Mesenchymal stem cell (in vitro differentiated cells and primary cell): ENCODE measurements around the gene OR10W1. TPM values are rescaled to one million over a fixed set of nuclear protein-coding genes. Genes with fewer than 3 reads are reported as not detected.

ENCODE experiments used
- DNase-seq: peaks from one replicate; pipeline ENCODE4 v3.0.0-alpha.2; 2013
- H2AFZ ChIP-seq: one replicate; pipeline ENCODE4 v1.6.1; 2013; ENCODE audit warnings: low read depth, mild to moderate bottlenecking, control low read depth, inconsistent platforms, low read length, moderate library complexity
- H2AK5ac ChIP-seq: 2 replicates; pipeline ENCODE4 v1.6.1; 2013; ENCODE audit warnings: low read length, moderate library complexity, mild to moderate bottlenecking, inconsistent platforms; ENCODE audit not compliant: severe bottlenecking
- H2BK120ac ChIP-seq: one replicate; pipeline ENCODE4 v1.6.1; 2013; ENCODE audit warnings: low read depth, mild to moderate bottlenecking, inconsistent platforms, low read length, moderate library complexity
- H2BK12ac ChIP-seq, 2 experiments: one replicate each; pipeline ENCODE4 v1.6.1; 2013; ENCODE audit warnings: inconsistent platforms in 2 of 2, low read length in 2 of 2, mild to moderate bottlenecking in 2 of 2, moderate library complexity in 2 of 2, control low read depth in 1 of 2
- H2BK15ac ChIP-seq: one replicate; pipeline ENCODE4 v1.6.1; 2013; ENCODE audit warnings: mild to moderate bottlenecking, low read depth, inconsistent platforms; ENCODE audit not compliant: poor library complexity, severe bottlenecking
- H2BK5ac ChIP-seq: 2 replicates; pipeline ENCODE4 v1.6.1; 2013; ENCODE audit warnings: low read depth, mild to moderate bottlenecking, low read length, control low read depth, inconsistent platforms; ENCODE audit not compliant: poor library complexity, severe bottlenecking
- H3K14ac ChIP-seq, 2 experiments: one replicate each; pipeline ENCODE4 v1.6.1; 2013; ENCODE audit warnings: inconsistent platforms in 2 of 2, low read length in 2 of 2, control low read depth in 1 of 2, mild to moderate bottlenecking in 1 of 2, moderate library complexity in 1 of 2
- H3K18ac ChIP-seq, 2 experiments: one replicate each; pipeline ENCODE4 v1.6.1; 2013; ENCODE audit warnings: inconsistent platforms in 2 of 2, low read length in 2 of 2, control low read depth in 1 of 2, low read depth in 1 of 2, mild to moderate bottlenecking in 1 of 2
- H3K23ac ChIP-seq, 2 experiments: one replicate each; pipeline ENCODE4 v1.6.1; 2013; ENCODE audit warnings: inconsistent platforms in 2 of 2, low read length in 2 of 2, mild to moderate bottlenecking in 2 of 2, moderate library complexity in 2 of 2, control low read depth in 1 of 2
- H3K27ac ChIP-seq: 2 replicates; pipeline ENCODE4 v1.5.1; 2013; ENCODE audit warnings: mild to moderate bottlenecking, moderate library complexity, low read length, control low read depth, inconsistent platforms; ENCODE audit not compliant: poor library complexity, severe bottlenecking
- H3K27me3 ChIP-seq, 2 experiments: 2 replicates each; pipeline versions ENCODE4 v1.6.1 to v1.7.0; 2013; ENCODE audit warnings: low read length in 2 of 2, mild to moderate bottlenecking in 2 of 2, moderate library complexity in 2 of 2, control low read depth in 1 of 2, inconsistent platforms in 1 of 2; ENCODE audit not compliant: control insufficient read depth in 1 of 2, insufficient read depth in 1 of 2
- H3K36me3 ChIP-seq, 2 experiments: 2 replicates each; pipeline versions ENCODE4 v1.6.1 to v1.7.0; 2013; ENCODE audit warnings: low read length in 2 of 2, control low read depth in 1 of 2, inconsistent platforms in 1 of 2, low read depth in 1 of 2, mild to moderate bottlenecking in 1 of 2; ENCODE audit not compliant: insufficient read depth in 2 of 2, control insufficient read depth in 1 of 2
- H3K4ac ChIP-seq, 2 experiments: one replicate each; pipeline ENCODE4 v1.6.1; 2013; ENCODE audit warnings: inconsistent platforms in 2 of 2, low read length in 2 of 2, mild to moderate bottlenecking in 2 of 2, moderate library complexity in 2 of 2, control low read depth in 1 of 2, low read depth in 1 of 2
- H3K4me1 ChIP-seq: 2 replicates; pipeline ENCODE4 v1.6.1; 2013; ENCODE audit warnings: low read depth, low read length, control low read depth; ENCODE audit not compliant: control insufficient read depth, insufficient read depth
- H3K4me2 ChIP-seq: 2 replicates; pipeline ENCODE4 v1.6.1; 2013; ENCODE audit warnings: low read length, mild to moderate bottlenecking, inconsistent platforms; ENCODE audit not compliant: poor library complexity, severe bottlenecking
- H3K4me3 ChIP-seq, 2 experiments: 2 replicates each; pipeline versions ENCODE4 v1.5.1 to v1.7.0; 2013; ENCODE audit warnings: low read length in 2 of 2, mild to moderate bottlenecking in 2 of 2, control low read depth in 1 of 2, low read depth in 1 of 2; ENCODE audit not compliant: insufficient read depth in 1 of 2
- H3K79me1 ChIP-seq: replicated peaks from 2 replicates; pipeline ENCODE4 v1.6.1; 2013; ENCODE audit warnings: mild to moderate bottlenecking, control low read depth, low read length, inconsistent platforms; ENCODE audit not compliant: poor library complexity, severe bottlenecking
- H3K9ac ChIP-seq: 2 replicates; pipeline ENCODE4 v1.7.0; 2013; ENCODE audit warnings: mild to moderate bottlenecking, low read length, moderate library complexity
- H3K9me3 ChIP-seq: 2 replicates; pipeline ENCODE4 v1.7.0; 2013; ENCODE audit warnings: mild to moderate bottlenecking, low read length; ENCODE audit not compliant: control insufficient read depth
- H4K8ac ChIP-seq: one replicate; pipeline ENCODE4 v1.6.1; 2013; ENCODE audit warnings: inconsistent platforms, mild to moderate bottlenecking, low read length, moderate library complexity
- H4K91ac ChIP-seq: one replicate; pipeline ENCODE4 v1.6.1; 2013; ENCODE audit warnings: mild to moderate bottlenecking, low read length, inconsistent platforms
- WGBS: methylation state at CpG from one replicate; pipeline ENCODE4 v1.1.7; 2013; ENCODE audit warnings: mixed read lengths; 5-methylcytosine and 5-hydroxymethylcytosine counted together
- polyA plus RNA-seq, 2 experiments: library from polyadenylated mRNA; stranded (reverse); fragments of 200-250 nt; gene quantifications; one replicate each; pipeline ENCODE4 v1.2.3, GENCODE V29; 2013

OR10W1 gene, protein sequence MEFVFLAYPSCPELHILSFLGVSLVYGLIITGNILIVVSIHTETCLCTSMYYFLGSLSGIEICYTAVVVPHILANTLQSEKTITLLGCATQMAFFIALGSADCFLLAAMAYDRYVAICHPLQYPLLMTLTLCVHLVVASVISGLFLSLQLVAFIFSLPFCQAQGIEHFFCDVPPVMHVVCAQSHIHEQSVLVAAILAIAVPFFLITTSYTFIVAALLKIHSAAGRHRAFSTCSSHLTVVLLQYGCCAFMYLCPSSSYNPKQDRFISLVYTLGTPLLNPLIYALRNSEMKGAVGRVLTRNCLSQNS
- not detected for polyA plus RNA-seq (2013, experiment 1 of 2)
- polyA plus RNA-seq (2013, experiment 2 of 2) = not detected

DNA sequence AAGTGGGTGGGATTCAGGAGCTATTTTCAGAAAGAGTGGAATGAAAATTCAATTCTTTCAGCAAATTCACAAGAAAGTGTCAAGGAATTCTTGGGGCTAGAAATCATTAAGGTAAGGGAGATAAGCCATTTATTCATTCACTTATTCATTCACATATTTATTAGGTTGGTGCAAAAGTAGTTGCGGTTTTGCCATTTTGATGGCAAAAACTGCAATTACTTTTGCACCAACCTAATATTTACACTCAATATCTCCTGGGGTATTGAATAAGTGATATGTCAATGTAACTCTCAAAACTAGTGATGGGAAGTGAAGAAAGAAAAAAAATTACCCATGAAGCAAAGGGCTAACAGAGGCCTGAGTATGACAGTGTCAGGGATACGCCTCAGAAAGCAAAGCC is at the start of gene OR10W1:
OR10W1 (minus strand) TSS at position 119 of the 400 bp plus-strand sequence. CDS start 402 bp downstream, outside the sequence.
- Histone ChIP-seq H3K27ac (no peak within 1 kb of the TSS), H4K91ac (peak within 1 kb of the TSS; percentile 37), H2BK15ac (no peak within 1 kb of the TSS), H3K4me2 (no peak within 1 kb of the TSS), H3K23ac (no peak within 1 kb of the TSS), H2BK12ac (no peak within 1 kb of the TSS), H3K4me3 (no peak within 1 kb of the TSS), H2BK120ac (no peak within 1 kb of the TSS), H3K14ac (no peak within 1 kb of the TSS), H3K36me3 (no peaks in the 10 kb centered on the region), H2AFZ (no peak within 1 kb of the TSS), H3K27me3 (no peaks in the 10 kb centered on the region), H2AK5ac (no peak within 1 kb of the TSS), H3K79me1 (no peaks in the 10 kb centered on the region), H3K4ac (no peak within 1 kb of the TSS), H3K18ac (no peak within 1 kb of the TSS), H3K9ac (no peak within 1 kb of the TSS), H3K4me1 (no peaks in the 10 kb centered on the region), H3K9me3 (peaks cover 4% of the 10 kb centered on the region), H2BK5ac (no peak within 1 kb of the TSS), H4K8ac (no peak within 1 kb of the TSS)
- no peak for DNase-seq
- WGBS = no CpG with 5 or more reads among the region's 2 CpGs

DNA sequence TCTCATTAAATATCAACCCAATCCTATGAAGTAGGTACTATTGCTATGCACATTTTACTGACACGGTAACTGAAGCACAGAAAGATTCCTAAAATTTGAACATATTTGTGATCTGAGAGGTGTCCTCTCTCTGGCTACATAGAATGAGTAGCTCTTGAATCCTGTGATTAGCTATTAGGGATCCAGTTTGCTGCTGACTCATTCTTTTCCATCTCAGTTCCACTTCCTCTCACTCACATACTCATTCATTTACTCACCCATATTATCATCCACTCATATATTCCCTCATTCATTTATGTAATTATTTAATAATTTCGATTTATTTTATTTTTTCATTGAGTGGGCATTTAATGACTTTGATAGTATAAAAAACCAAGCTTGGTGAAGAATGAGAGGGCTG is 48.1 kb upstream of the OR10W1 start:
- Histone ChIP-seq H3K27ac (no peak overlapping the region), H2AK5ac (no peak overlapping the region), H3K18ac (no peak overlapping the region), H3K9ac (no peak overlapping the region), H3K9me3 (no peaks in the 10 kb centered on the region), H3K79me1 (no peaks in the 10 kb centered on the region), H3K23ac (no peak overlapping the region), H2BK15ac (no peak overlapping the region), H3K27me3 (no peaks in the 10 kb centered on the region), H3K4me1 (no peaks in the 10 kb centered on the region), H2BK120ac (no peak overlapping the region), H3K4me3 (no peak overlapping the region), H4K8ac (no peak overlapping the region), H2AFZ (no peak overlapping the region), H2BK5ac (no peak overlapping the region), H4K91ac (no peak overlapping the region), H3K4ac (no peak overlapping the region), H2BK12ac (no peak overlapping the region), H3K4me2 (no peak overlapping the region), H3K36me3 (no peaks in the 10 kb centered on the region), H3K14ac (no peak overlapping the region)
- WGBS = 85% methylated on average over 1 of the region's 2 CpGs
- DNase-seq = peak; percentile 8

DNA sequence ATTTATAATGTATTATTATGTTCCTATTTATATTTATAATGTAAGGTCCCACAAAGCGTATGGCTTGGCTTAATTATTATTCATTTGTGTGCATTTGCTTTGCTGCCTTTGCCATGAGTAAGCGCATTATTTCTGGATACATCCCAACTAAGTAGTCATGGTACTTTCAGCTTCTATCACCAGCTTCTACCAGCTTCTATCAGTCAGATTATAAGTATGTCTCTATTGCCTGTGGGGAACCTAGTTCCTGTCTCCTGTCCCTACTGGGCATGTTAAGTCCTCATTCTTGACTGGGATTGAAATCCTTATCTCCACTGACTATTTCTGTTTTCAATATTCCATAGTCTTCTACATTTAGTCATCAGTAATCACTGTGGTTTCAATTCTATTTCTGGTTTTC is 33.5 kb upstream of the OR10W1 start:
- H4K8ac ChIP-seq = no peak overlapping the region
- H2BK5ac ChIP-seq = no peak overlapping the region
- no peak overlapping the region for H2AFZ ChIP-seq
- no peaks in the 10 kb centered on the region for H3K27me3 ChIP-seq
- no peaks in the 10 kb centered on the region for H3K4me1 ChIP-seq
- H3K14ac ChIP-seq = no peak overlapping the region
- H2AK5ac ChIP-seq = no peak overlapping the region
- H4K91ac ChIP-seq = no peak overlapping the region
- no peak overlapping the region for H2BK120ac ChIP-seq
- H3K4me3 ChIP-seq = no peak overlapping the region
- H3K9me3 ChIP-seq = no peaks in the 10 kb centered on the region
- H2BK15ac ChIP-seq = no peak overlapping the region
- H3K4ac ChIP-seq = no peak overlapping the region
- H3K27ac ChIP-seq = no peak overlapping the region
- H3K36me3 ChIP-seq = no peaks in the 10 kb centered on the region
- H2BK12ac ChIP-seq = no peak overlapping the region
- DNase-seq = no peak
- 85% methylated on average over 2 of the region's 2 CpGs for WGBS
- H3K18ac ChIP-seq = no peak overlapping the region
- H3K79me1 ChIP-seq = no peaks in the 10 kb centered on the region
- no peak overlapping the region for H3K9ac ChIP-seq
- H3K4me2 ChIP-seq = no peak overlapping the region
- H3K23ac ChIP-seq = no peak overlapping the region

DNA sequence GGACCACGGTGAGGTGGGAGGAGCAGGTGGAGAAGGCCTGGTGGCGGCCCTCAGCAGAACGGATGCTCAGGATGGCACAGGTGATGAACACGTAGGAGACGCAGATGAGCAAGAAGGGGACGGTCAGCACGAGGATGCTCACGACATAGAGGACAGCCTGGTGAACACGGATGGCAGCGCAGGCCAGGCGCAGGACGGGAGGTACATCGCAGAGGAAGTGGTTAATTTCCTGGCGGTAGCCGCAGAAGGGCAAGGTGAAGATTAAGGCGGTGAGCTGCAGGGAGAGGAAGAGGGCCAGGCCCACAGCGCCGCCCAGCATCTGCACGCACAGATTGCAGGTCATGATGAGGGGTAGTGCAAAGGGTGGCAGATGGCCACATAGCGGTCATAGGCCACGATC is 24.0 kb upstream of the OR10W1 start:
- Histone ChIP-seq H3K23ac (no peak overlapping the region), H2BK12ac (no peak overlapping the region), H3K4me3 (no peak overlapping the region), H3K9ac (no peak overlapping the region), H3K9me3 (no peaks in the 10 kb centered on the region), H2AK5ac (no peak overlapping the region), H2AFZ (no peak overlapping the region), H2BK15ac (no peak overlapping the region), H3K18ac (no peak overlapping the region), H3K4ac (no peak overlapping the region), H3K36me3 (no peaks in the 10 kb centered on the region), H4K8ac (no peak overlapping the region), H3K4me1 (peaks cover 1% of the 10 kb centered on the region), H4K91ac (no peak overlapping the region), H3K4me2 (no peak overlapping the region), H2BK120ac (no peak overlapping the region), H3K27ac (no peak overlapping the region), H3K27me3 (no peaks in the 10 kb centered on the region), H3K14ac (no peak overlapping the region), H2BK5ac (no peak overlapping the region), H3K79me1 (no peaks in the 10 kb centered on the region)
- 87% methylated on average over 21 of the region's 21 CpGs for WGBS
- DNase-seq = no peak
